A204.1 (cell line): Measurements from ENCODE around the gene SYT1.
"Not testable (repeated sequence)": the region's sequence is repeated elsewhere in the genome, so short reads cannot be mapped to it uniquely, and the experiment has no call there.

Experiments
- FAIRE-seq: peaks from 2 replicates; lab custom pipeline; 2012; peaks lifted over from hg19 to GRCh38; lab: Jason Lieb, UNC

SYT1 gene

DNA sequence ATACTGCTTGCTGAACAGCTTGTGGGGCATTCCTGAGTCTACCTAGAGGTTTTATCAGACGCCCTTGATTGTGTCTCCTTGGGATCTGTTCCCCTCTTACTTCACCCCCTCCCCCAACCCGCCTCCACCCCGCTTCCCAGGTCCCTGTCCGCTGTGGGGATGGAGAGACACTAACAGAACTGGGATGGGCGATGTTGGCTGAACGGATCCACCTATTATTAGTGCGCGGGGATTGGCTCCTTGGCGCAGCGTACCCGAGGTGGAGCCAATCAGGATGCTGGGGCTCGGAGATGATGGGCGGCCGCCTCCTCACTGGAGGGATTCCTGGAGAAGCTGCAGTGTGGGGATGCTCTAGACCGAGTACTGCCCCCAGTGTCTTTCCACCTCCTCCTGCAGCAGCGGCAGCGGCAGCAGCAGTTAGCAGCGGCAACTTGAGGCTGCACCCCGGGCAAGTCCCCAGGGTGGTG lies at the start of gene SYT1:
SYT1 (plus strand) TSS at position 372 of the 467 bp plus-strand sequence.
- FAIRE-seq: no peak

DNA sequence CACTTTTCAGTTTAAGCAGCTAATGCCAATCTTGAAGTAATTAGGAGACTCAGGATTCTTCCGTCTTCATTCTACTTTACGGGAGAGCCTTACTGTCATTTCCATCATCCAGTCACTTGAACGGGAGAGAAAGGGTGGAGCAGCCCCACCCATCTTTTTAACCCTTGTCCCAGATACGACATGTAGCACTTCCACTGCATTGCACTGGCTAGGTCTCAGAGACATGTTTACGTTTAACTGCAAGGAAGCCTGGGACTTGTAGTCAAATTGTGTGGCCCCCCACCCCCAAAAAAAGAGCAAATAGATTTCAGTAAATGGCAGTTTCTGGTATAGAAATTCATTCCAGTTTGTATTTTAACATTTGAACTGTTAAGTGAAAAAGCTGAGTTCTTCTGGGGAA lies 46.1 kb upstream of the SYT1 start:
- FAIRE-seq: no peak

- no peak for FAIRE-seq
Measured at GRCh38 chr12:78820946-78821345, 43.6 kb upstream of the SYT1 start.

DNA sequence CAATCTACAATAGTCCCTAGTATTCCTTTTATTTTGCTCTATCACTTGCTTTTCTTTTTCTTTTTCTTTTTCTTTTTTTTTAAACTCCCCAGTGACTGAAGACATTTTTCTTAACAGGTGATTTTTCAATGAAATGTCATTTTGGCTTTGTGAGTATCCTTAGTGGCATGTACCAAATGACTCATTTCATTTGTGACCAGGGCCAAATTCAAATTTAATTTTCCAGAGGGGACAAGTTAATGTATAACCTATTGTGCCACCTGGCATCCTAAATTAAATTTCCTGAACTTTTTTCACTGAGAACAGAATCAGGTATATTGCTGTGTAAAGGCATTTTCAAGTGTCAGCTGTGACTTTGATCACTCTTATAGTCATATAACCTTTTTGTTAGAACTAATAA lies 39.7 kb upstream of the SYT1 start:
- no peak for FAIRE-seq

DNA sequence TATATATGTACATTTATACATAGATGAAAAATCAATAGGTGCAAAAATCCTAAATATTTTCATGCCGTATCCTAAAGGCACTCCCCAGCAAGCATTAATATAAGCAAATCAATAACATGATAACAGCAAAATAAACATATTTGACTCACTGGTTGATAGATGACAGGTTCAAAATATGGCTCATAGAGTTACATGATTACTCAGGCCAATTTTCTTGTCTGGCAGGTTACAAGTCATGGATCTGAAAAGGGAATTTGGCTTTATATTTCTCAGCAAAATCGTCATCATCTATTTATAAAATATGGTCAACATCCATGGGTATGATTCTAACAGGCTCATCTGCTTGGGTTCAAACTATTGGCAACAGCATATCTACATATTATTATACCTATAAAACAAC lies 34.9 kb upstream of the SYT1 start:
- no peak for FAIRE-seq

- FAIRE-seq: no peak
Measured at GRCh38 chr12:78835493-78835892, 29.1 kb upstream of the SYT1 start.

DNA sequence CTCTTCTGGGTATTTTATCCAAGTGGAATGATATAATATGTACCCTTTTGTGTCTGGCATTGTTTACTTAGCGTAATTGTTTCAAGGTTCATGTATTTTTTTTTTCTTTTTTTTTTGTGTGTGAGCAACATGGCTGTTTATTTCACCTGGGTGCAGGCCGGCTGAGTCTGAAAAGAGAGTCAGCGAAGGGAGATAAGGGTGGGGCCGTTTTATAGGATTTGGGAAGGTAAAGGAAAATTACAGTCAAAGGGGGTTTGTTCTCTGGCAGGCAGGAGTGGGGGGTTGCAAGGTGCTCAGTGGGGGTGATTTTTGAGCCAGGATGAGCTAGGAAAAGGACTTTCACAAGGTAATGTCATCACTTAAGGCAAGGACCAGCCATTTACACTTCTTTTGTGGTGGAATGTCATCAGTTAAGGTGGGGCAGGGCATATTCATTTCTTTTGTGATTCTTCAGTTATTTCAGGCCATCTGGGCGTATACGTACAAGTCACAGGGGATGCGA lies 24.0 kb upstream of the SYT1 start:
- not testable (repeated sequence) for FAIRE-seq

DNA sequence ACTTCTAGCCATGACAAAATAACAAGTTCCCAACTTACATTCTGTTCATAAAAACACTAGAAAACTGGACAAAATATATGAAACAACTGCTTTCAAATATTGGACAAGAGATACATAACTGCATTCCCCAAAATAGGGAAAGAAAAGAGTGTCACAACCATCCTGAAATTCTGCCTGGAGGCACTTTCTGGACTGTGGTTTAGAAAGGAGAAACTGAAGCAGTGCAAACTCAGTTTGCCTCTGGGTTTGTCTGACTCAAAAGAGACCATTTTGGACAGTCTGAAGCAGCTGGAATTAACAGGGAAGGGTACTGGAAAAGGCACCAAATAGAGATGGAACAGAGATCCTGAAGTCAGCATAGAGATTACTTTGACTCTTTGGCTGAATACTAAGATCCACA lies 11.3 kb upstream of the SYT1 start:
- FAIRE-seq: no peak

DNA sequence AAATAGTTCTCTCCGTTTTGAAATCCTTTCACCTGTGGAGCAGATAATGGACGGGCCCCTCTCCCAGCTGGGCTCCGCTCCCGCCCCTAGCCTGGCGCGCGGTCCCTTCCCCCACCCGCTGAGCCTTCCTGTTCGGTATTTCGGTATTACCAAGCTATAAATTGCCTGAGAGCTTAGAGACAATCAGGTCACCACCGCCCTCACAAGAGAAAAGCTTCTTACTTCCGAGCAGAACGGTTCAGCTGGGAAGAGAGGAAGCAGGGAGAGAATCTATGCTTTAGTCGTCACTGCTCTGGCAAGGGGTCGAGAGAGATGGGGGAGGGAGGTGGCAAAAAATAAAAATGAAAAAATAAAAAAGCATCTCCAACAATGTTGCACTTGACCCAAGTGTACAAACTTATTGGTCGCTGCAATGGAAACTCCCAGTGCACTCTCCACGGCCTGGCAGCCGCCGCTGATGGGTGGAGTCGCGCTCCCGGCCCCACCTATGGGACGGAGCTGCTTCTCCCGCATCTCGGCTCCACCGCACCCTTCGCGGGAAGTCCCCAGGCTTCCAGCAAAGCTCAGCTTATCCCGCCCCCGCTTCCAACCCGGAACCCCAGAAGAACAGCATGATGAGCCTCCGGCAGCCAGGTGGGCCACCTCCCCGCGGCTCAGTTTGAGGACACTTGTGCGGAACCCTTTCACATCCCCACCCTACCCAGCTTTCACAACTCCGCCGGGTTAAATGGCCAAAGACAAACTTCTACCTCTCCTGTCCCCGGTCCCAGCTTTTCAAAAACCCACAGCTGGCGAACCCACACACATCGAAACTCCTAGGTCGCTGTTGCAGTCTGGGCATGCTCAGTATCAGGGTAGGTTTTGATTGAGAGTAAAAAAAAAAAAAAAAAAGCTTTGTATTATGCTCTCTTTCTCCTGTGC lies 832 bp upstream of the SYT1 start:
- FAIRE-seq: no peak

GRCh38 chr12:78864870-78865463 lies 393 bp downstream of the SYT1 start:
- FAIRE-seq: no peak

- no peak for FAIRE-seq
Measured at GRCh38 chr12:78865516-78865915, 942 bp downstream of the SYT1 start.

DNA sequence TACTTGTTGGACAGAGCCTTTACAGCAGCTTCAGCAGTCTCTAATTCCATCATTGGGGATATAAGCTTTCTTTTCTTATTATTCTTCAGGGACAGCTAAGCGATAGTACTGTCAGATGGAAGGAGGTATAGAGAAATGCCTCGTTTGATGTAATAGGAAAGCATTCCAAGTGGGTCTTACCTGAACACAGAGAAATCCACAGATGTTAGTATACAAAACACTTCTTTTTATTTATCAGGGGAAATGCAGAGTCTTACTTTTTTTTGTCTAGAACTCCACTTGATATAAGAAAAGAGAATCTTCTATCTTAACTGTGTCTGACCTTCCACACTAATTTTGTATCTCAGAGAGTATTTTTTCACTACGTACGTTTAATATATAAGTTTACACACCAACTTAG lies 1.9 kb downstream of the SYT1 start:
- no peak for FAIRE-seq

DNA sequence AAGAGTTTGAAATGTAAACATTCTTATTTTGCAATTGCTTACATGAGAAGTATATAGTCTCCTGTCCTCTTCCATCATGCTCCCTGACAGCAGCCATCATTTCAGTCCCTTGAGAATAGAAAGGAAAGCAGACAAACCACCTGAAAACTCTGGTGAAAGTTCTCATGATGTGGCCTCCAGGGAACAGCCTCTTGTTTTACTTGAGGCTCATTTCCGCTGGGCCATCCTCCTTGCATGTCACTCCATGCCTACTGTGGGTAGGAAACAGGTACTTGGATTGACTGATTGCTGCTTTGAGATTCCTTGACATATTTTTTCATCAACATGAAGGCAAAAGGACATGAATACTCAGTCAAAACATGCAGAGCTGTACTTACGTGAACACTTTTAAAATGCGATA lies 6.0 kb downstream of the SYT1 start:
- no peak for FAIRE-seq

GRCh38 chr12:78871566-78871965 lies 7.0 kb downstream of the SYT1 start:
- FAIRE-seq: no peak

DNA sequence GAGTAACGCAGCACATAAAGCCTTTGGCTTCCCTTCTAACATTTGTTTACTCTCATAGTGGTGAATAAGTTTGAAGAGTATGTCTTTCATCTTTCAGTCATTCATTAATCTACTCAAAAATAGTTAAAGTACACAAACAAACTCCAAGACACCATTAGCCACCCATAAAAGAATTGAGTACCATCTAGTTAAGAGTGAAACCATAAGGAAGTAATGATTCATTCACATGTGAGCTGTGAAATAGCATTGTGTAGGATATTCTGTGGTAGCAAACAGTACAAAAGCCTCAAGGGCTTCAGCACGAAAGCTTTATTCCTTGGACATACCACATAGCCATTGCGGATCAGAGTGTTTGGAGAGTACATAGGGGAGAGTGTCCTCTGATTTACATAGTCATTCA lies 13.9 kb downstream of the SYT1 start:
- FAIRE-seq: no peak

DNA sequence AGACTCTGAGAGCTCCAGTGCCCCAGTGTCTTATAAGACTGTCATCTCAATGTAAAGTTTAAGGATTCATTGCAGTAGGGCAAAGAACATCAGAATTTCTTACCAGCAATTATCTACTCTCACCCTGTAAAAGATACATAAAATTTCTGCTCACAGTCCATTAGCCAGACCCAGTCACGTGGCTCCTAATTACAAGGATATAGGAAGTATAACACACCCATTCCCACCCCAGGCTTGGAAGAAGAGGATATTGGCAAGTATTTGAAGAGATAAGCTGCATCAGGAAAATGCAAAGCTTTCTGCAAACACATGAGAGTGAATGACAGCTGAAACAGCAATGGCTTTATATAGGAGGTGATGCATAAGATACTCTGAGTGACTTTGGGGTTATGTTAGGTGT lies 14.3 kb downstream of the SYT1 start:
- FAIRE-seq: no peak

- no peak for FAIRE-seq
Measured at GRCh38 chr12:78880078-78880477, 15.5 kb downstream of the SYT1 start.

- no peak for FAIRE-seq
Measured at GRCh38 chr12:78881685-78882084, 17.1 kb downstream of the SYT1 start.

GRCh38 chr12:78885466-78885865 lies 20.9 kb downstream of the SYT1 start:
- no peak for FAIRE-seq

- FAIRE-seq: no peak
Measured at GRCh38 chr12:78886719-78887407, 22.3 kb downstream of the SYT1 start.

DNA sequence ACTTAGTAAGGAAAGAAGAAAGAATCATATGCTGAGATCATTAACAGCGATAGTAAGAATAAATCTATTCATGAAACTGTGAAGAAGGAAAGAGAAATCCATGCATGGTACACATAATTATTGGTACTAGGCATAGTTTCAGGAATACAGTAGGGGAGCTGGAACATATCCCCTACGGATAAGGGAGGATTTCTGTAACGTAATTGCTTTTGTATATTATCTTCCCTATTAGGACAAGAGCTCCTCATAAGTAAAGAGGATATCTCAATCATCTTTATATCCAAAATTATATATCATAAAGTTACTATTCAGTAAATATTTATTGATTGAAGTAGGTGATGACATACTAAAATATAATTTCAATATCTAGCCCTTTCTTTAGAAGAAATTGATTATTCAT lies 22.9 kb downstream of the SYT1 start:
- no peak for FAIRE-seq

DNA sequence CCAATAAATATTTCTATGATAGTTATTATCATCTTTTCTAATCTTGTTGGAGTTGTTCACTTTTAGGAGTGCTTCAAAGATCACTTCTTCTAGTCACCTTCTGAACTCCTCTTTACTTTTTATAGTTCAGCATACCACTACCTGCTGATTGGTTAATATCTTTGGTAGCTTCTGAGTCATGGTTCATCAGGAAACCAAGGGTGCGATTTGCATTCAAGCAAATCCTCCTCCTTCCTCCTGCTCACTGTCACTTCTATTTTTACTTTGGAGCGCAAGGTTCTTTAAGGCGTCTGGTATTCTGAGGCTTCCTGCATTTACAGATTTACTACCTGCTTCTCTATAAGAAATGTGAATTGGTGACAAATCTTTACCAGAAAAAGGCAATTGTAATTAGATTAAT lies 24.0 kb downstream of the SYT1 start:
- no peak for FAIRE-seq
